GM12878 (cell line): ENCODE data around the gene PTH2R. TPM values are rescaled to one million over a fixed set of nuclear protein-coding genes. Genes with fewer than 3 reads are reported as not detected.
"Not testable (repeated sequence)": the region's sequence is repeated elsewhere in the genome, so short reads cannot be mapped to it uniquely, and the experiment has no call there.

Experiments
- ATAC-seq: fragments of 200-7000 bp; cut with Tn5 transposase; 3 replicates; pipeline ENCODE4 v1.9.1; 2020; ENCODE audit warnings: mild to moderate bottlenecking, moderate library complexity
- BruUV-seq: library from RNA; stranded (reverse); fragments of 400-500 nt; replicated peaks from 2 replicates; lab custom pipeline; 2021; lab: Mats Ljungman, UMichigan
- CTCF ChIA-PET: fragments of 300-600 bp; sonication (Branson Sonifier 250); formaldehyde crosslinking; extraction: SDS; loops from one replicate; lab custom pipeline; 2021; ENCODE audit warnings: inconsistent platforms; lab: Yijun Ruan, JAX
- POLR2A ChIA-PET: fragments of 350-600 bp; formaldehyde crosslinking; extraction: SDS; loops from one replicate; lab custom pipeline; 2021; ENCODE audit warnings: inconsistent platforms; lab: Charles Lee
- RAD21 ChIA-PET: fragments of 300-600 bp; sonication (Branson Sonifier 250); formaldehyde crosslinking; loops from one replicate; lab custom pipeline; 2023; ENCODE audit warnings: antibody characterized with exemption; ENCODE audit not compliant: unreplicated experiment; lab: Charles Lee
- SMC1A ChIA-PET: fragments of 300-600 bp; sonication (Branson Sonifier 250); formaldehyde crosslinking; loops from one replicate; lab custom pipeline; 2023; ENCODE audit not compliant: unreplicated experiment, uncharacterized antibody; lab: Charles Lee
- DNase-seq: peaks from one replicate; pipeline ENCODE4 v3.0.0-alpha.2; 2011; ENCODE audit warnings: low read depth, low spot score
- FAIRE-seq: peaks from 3 replicates; lab custom pipeline; 2011; peaks lifted over from hg19 to GRCh38; lab: Jason Lieb, UNC
- H2AFZ ChIP-seq: 2 replicates; pipeline ENCODE4 v1.6.0; 2011; ENCODE audit warnings: low read depth, low read length, control low read depth; ENCODE audit not compliant: control insufficient read depth
- H3K27ac ChIP-seq: 2 replicates; pipeline ENCODE4 v1.5.1; 2011; ENCODE audit warnings: control low read depth; ENCODE audit not compliant: control insufficient read depth, insufficient read depth
- H3K27me3 ChIP-seq, 2 experiments: replicated peaks in 1 of 2; 2 replicates each; pipeline versions ENCODE4 v1.6.0 to v1.6.1; 2011; ENCODE audit warnings: low read length in 1 of 2; ENCODE audit not compliant: control insufficient read depth in 2 of 2, insufficient read depth in 2 of 2
- H3K36me3 ChIP-seq, 2 experiments: 2 replicates each; pipeline ENCODE4 v1.5.1; 2011; ENCODE audit warnings: low read length in 1 of 2; ENCODE audit not compliant: control insufficient read depth in 2 of 2, insufficient read depth in 2 of 2
- H3K4me1 ChIP-seq: 2 replicates; pipeline ENCODE4 v1.6.1; 2011; ENCODE audit warnings: mild to moderate bottlenecking, low read length, moderate library complexity, mixed read lengths; ENCODE audit not compliant: control insufficient read depth, insufficient read depth
- H3K4me2 ChIP-seq: 2 replicates; pipeline ENCODE4 v1.6.0; 2011; ENCODE audit warnings: control low read depth; ENCODE audit not compliant: control insufficient read depth, insufficient read depth
- H3K4me3 ChIP-seq: fragments of 200-600 bp; sonication (generic); 2 replicates; pipeline ENCODE4 v1.5.1; 2016
- H3K79me2 ChIP-seq: 2 replicates; pipeline ENCODE4 v1.6.0; 2011; ENCODE audit warnings: low read length; ENCODE audit not compliant: control insufficient read depth, insufficient read depth
- H3K9ac ChIP-seq: 2 replicates; pipeline ENCODE4 v1.8.0; 2011; ENCODE audit warnings: low read length, control low read depth, mixed read lengths; ENCODE audit not compliant: control insufficient read depth, insufficient read depth
- H3K9me3 ChIP-seq: replicated peaks from 3 replicates; pipeline ENCODE4 v1.5.1; 2011; ENCODE audit warnings: mild to moderate bottlenecking, low read length; ENCODE audit not compliant: control insufficient read depth, insufficient read depth
- H4K20me1 ChIP-seq: 2 replicates; pipeline ENCODE4 v1.6.0; 2011; ENCODE audit not compliant: control insufficient read depth, insufficient read depth
- WGBS: methylation state at CpG from one replicate; pipeline ENCODE4 v1.1.6; 2016; ENCODE audit warnings: low lambda C conversion rate; ENCODE audit not compliant: insufficient replicate concordance, insufficient coverage; ENCODE audit errors: missing lambda C conversion rate; 5-methylcytosine and 5-hydroxymethylcytosine counted together
- in situ Hi-C: fragments of 300-500 bp; cut with MboI; formaldehyde crosslinking; loops from 9 replicates; pipeline ENCODE4 v1.14.3; 2018; ENCODE audit warnings: mixed read lengths
- intact Hi-C: fragments of 100-400 bp; cut with micrococcal nuclease; formaldehyde crosslinking; loops from one replicate; pipeline ENCODE4 v1.14.2; 2022; ENCODE audit not compliant: unreplicated experiment
- polyA plus RNA-seq, 11 experiments: library from polyadenylated mRNA; depleted of rRNA in 4 of 11; unstranded in 6 of 11; stranded (reverse) in 5 of 11; fragments of >200 nt; fragmentation: Nextera tagmentation in 4 of 11; fragmentation: Illumina TruSeq in 1 of 11; extraction: Ambion mirVana in 4 of 11; extraction: Trizol in 1 of 11; gene quantifications; 1 replicate in 1 of 11; 2 replicates in 10 of 11; pipeline versions ENCODE4 v1.2.1 to v1.2.3, GENCODE V29; 2011 to 2016; ENCODE audit warnings: inconsistent platforms in 2 of 11, missing spikeins in 2 of 11, low read depth in 1 of 11
- total RNA-seq, 4 experiments: library from RNA; depleted of rRNA in 3 of 4; stranded (reverse); fragments of >200 nt in 3 of 4; fragmentation: Illumina TruSeq in 1 of 4; extraction: Trizol in 1 of 4; gene quantifications; 2 replicates each; pipeline versions ENCODE4 v1.2.1 to v1.2.3, GENCODE V29; 2013 to 2021

Gene PTH2R
- total and polyA plus RNA-seq, 10 of the 15 experiments (the other 5 are each of a cell fraction or from before 2014, with no cell fraction given) = 0.01 to 0.06 (median 0.03) TPM; not detected in 7

DNA sequence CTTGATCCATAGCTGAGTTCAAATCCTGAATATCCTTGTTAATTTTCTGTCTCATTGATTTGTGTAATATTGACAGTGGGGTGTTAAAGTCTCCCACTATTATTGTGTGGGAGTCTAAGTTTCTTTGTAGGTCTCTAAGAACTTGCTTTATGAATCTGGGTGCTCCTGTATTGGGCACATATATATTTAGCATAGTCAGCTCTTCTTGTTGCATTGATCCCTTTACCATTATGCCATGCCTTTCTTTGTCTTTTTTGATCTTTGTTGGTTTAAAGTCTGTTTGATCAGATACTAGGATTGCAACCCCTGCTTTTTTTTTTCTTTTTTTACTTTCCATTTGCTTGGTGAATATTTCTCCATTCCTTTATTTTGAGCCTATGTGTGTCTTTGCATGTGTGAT lies 116.5 kb downstream of the PTH2R start:
- ATAC-seq, H3K36me3 ChIP-seq, H3K9ac ChIP-seq, H3K79me2 ChIP-seq, RAD21 ChIA-PET, H4K20me1 ChIP-seq, H3K9me3 ChIP-seq, FAIRE-seq, SMC1A ChIA-PET, H3K4me2 ChIP-seq, H3K4me3 ChIP-seq, DNase-seq, BruUV-seq, POLR2A ChIA-PET, H2AFZ ChIP-seq, H3K4me1 ChIP-seq, in situ Hi-C loops, H3K27ac ChIP-seq, intact Hi-C loops, H3K27me3 ChIP-seq: not testable (repeated sequence)
- CTCF ChIA-PET = interaction anchor here (0.7 kb wide), 1 partner anchor 298 kb away, joined by 3 read pairs; no protein-coding TSS in a partner anchor

- FAIRE-seq, H3K79me2 ChIP-seq, RAD21 ChIA-PET, CTCF ChIA-PET, H2AFZ ChIP-seq, intact Hi-C loops, H3K4me3 ChIP-seq, H4K20me1 ChIP-seq, H3K9ac ChIP-seq, in situ Hi-C loops, H3K27ac ChIP-seq, POLR2A ChIA-PET, DNase-seq, H3K4me1 ChIP-seq, BruUV-seq, ATAC-seq, H3K9me3 ChIP-seq, H3K4me2 ChIP-seq, H3K36me3 ChIP-seq, SMC1A ChIA-PET, H3K27me3 ChIP-seq: not testable (repeated sequence)
- WGBS = 17% methylated on average over 6 of the region's 6 CpGs
Measured at GRCh38 chr2:208525165-208525564, 118.6 kb downstream of the PTH2R start.
